Right lobe of liver (tissue), 6 donors: ENCODE data around the gene SLC13A4. TPM values are rescaled to one million over a fixed set of nuclear protein-coding genes. Genes with fewer than 3 reads are reported as not detected.

Experiments
- ATAC-seq, 4 donors: fragments of 200-7000 bp; cut with Tn5 transposase; one replicate each; pipeline ENCODE4 v1.9.1; 2020; ENCODE audit warnings: mild to moderate bottlenecking in 4 of 4, moderate library complexity in 4 of 4
- DNase-seq, 3 donors: peaks; one replicate each; pipeline ENCODE4 v3.0.0-alpha.2; 2020
- H3K27ac ChIP-seq, 3 donors: fragments of 200-600 bp; one replicate each; pipeline ENCODE4 v1.8.0; 2022
- H3K27me3 ChIP-seq, 2 donors: fragments of 200-600 bp; one replicate each; pipeline ENCODE4 v1.8.0; 2022
- H3K36me3 ChIP-seq, 4 donors: fragments of 200-600 bp; sonication (generic) in 1 of 4; one replicate each; pipeline versions ENCODE4 v1.5.1 to v1.8.0; 2017 to 2022; ENCODE audit warnings: control low read depth in 1 of 4
- H3K4me1 ChIP-seq, 4 donors: fragments of 200-600 bp; sonication (generic) in 1 of 4; one replicate each; pipeline versions ENCODE4 v1.5.1 to v1.8.0; 2017 to 2022; ENCODE audit warnings: control low read depth in 1 of 4
- H3K4me3 ChIP-seq, 3 donors: fragments of 200-600 bp; one replicate each; pipeline ENCODE4 v1.8.0; 2022
- H3K9me3 ChIP-seq, 4 donors: fragments of 200-600 bp; sonication (generic) in 1 of 4; one replicate each; pipeline versions ENCODE4 v1.5.1 to v1.8.0; 2017 to 2022; ENCODE audit warnings: control low read depth in 1 of 4
- CTCF ChIP-seq, 4 donors: fragments of 200-600 bp in 3 of 4; fragments of 450-650 bp in 1 of 4; IDR thresholded peaks; one replicate each; pipeline versions ENCODE4 v1.5.1 to v1.8.0; 2016 to 2022; ENCODE audit warnings: antibody characterized with exemption in 4 of 4, mild to moderate bottlenecking in 2 of 4
- POLR2A ChIP-seq: fragments of 450-650 bp; IDR thresholded peaks from one replicate; pipeline ENCODE4 v1.6.1; 2017; ENCODE audit warnings: antibody characterized with exemption, mild to moderate bottlenecking
- WGBS: methylation state at CpG from one replicate; pipeline ENCODE4 v1.1.6; 2018; ENCODE audit warnings: low coverage, low lambda C conversion rate; ENCODE audit not compliant: insufficient coverage; ENCODE audit errors: missing lambda C conversion rate; 5-methylcytosine and 5-hydroxymethylcytosine counted together
- intact Hi-C, 2 donors: fragments of 100-400 bp; cut with DNase I; formaldehyde crosslinking; loops; one replicate each; pipeline versions ENCODE4 v1.11.2 to v1.14.1; 2022
- total RNA-seq, 6 experiments: library from RNA; depleted of rRNA in 2 of 6; stranded (reverse); fragments of >200 nt in 2 of 6; fragmentation: NEBNext Ultra II Directional in 3 of 6; extraction: Animal tissue kit (Norgen Biotek cat#: 25700) in 3 of 6; gene quantifications; one replicate each; pipeline versions ENCODE4 v1.1.0 to v1.2.4, GENCODE V29; 2016 to 2023
- donor health status: DM: no; HTN: yes; CAD: no.
- donor health status: DM: no; HTN: no; CAD: no.
- donor health status: DM: no; HTN: no; CAD: no.
- donor health status: DM: no; HTN: yes; CAD: no.
- donor health status: DM: no; HTN: yes; CAD: no.

Gene SLC13A4
- total RNA-seq, 6 experiments from 2014 or later: 0.09 to 0.25 (median 0.18) TPM; not detected in 2

GRCh38 chr7:135710417-135711138 is 17.4 kb downstream of the SLC13A4 start:
- TF ChIP-seq POLR2A (no peak), CTCF (IDR thresholded peaks at IDR 0.05) (peak in 3 of 4 donors; percentile 52 to 57 (median 52))
- H3K27me3 ChIP-seq: no peaks in the 10 kb centered on the region
- 39% methylated on average over 5 of the region's 11 CpGs for WGBS
- no peaks in the 10 kb centered on the region for H3K36me3 ChIP-seq
- H3K4me3 ChIP-seq: no peak overlapping the region
- DNase-seq: no peak
- no peaks in the 10 kb centered on the region for H3K4me1 ChIP-seq
- intact Hi-C loops: no loop called here
- peak; percentile 19 to 56 (median 42) for ATAC-seq
- no peak overlapping the region for H3K27ac ChIP-seq
- no peaks in the 10 kb centered on the region for H3K9me3 ChIP-seq

- no peaks in the 10 kb centered on the region for H3K4me1 ChIP-seq
- TF ChIP-seq POLR2A (no peak), CTCF (IDR thresholded peaks at IDR 0.05) (no peak)
- H3K27me3 ChIP-seq: no peaks in the 10 kb centered on the region
- 94% methylated on average over 3 of the region's 3 CpGs for WGBS
- intact Hi-C loops: no loop called here
- no peaks in the 10 kb centered on the region for H3K9me3 ChIP-seq
- no peak overlapping the region for H3K4me3 ChIP-seq
- no peak overlapping the region for H3K27ac ChIP-seq
- ATAC-seq (no peak), DNase-seq (no peak)
- H3K36me3 ChIP-seq: no peaks in the 10 kb centered on the region
Measured at GRCh38 chr7:135709508-135709907, 18.5 kb downstream of the SLC13A4 start.

GRCh38 chr7:135708041-135708440 is 19.9 kb downstream of the SLC13A4 start:
- Histone ChIP-seq H3K4me3 (no peak overlapping the region), H3K36me3 (no peaks in the 10 kb centered on the region), H3K9me3 (no peaks in the 10 kb centered on the region), H3K27ac (no peak overlapping the region), H3K27me3 (no peaks in the 10 kb centered on the region), H3K4me1 (no peaks in the 10 kb centered on the region)
- 83% methylated on average over 6 of the region's 14 CpGs for WGBS
- TF ChIP-seq CTCF (IDR thresholded peaks at IDR 0.05) (no peak), POLR2A (no peak)
- DNase-seq: no peak
- no peak for ATAC-seq
- intact Hi-C loops: no loop called here

- H3K4me1 ChIP-seq: no peaks in the 10 kb centered on the region
- H3K36me3 ChIP-seq: no peaks in the 10 kb centered on the region
- intact Hi-C loops: no loop called here
- 50% methylated on average over 2 of the region's 5 CpGs for WGBS
- no peak overlapping the region for H3K27ac ChIP-seq
- H3K27me3 ChIP-seq: no peaks in the 10 kb centered on the region
- peak in 1 of 4 donors; percentile 13 for ATAC-seq
- H3K9me3 ChIP-seq: no peaks in the 10 kb centered on the region
- H3K4me3 ChIP-seq: no peak overlapping the region
- DNase-seq: no peak
- no peak for TF ChIP-seq POLR2A
- TF ChIP-seq CTCF (IDR thresholded peaks at IDR 0.05): no peak
Measured at GRCh38 chr7:135707570-135707966, 20.4 kb downstream of the SLC13A4 start.
